HFF-Myc (cell line): ENCODE measurements around the gene ZC3H4.
A peak's percentile ranks its signal among the peaks of the same experiment; 100 is the strongest.

Experiments used
- DNase-seq: peaks from one replicate; pipeline ENCODE4 v3.0.0-alpha.2; 2011; ENCODE audit warnings: low read depth; ENCODE audit errors: extremely low read depth
- H3K4me3 ChIP-seq: replicated peaks from 2 replicates; pipeline ENCODE4 v1.5.1; 2011; ENCODE audit warnings: low read depth, mild to moderate bottlenecking, control low read depth, low read length
- CTCF ChIP-seq: IDR thresholded peaks from 2 replicates; pipeline ENCODE4 v1.5.1; 2012; ENCODE audit warnings: mild to moderate bottlenecking, low read depth, low read length, control low read depth; ENCODE audit errors: missing control alignments

ZC3H4 gene

GRCh38 chr19:47134545-47134944 lies 21.0 kb upstream of the ZC3H4 start:
- DNase-seq = no peak
- no peak overlapping the region for H3K4me3 ChIP-seq
- TF ChIP-seq CTCF = no peak

- no peak for DNase-seq
- TF ChIP-seq CTCF = no peak
- peak overlapping the region; percentile 94 for H3K4me3 ChIP-seq
Measured at GRCh38 chr19:47133021-47133471, 19.5 kb upstream of the ZC3H4 start.

GRCh38 chr19:47132194-47132852 lies 18.7 kb upstream of the ZC3H4 start:
- TF ChIP-seq CTCF = no peak
- peak overlapping the region; percentile 94 for H3K4me3 ChIP-seq
- no peak for DNase-seq

- TF ChIP-seq CTCF = peak; percentile 52
- H3K4me3 ChIP-seq = peak within 1 kb of the TSS; percentile 94
- DNase-seq = peak; percentile 98
Measured at GRCh38 chr19:47130589-47131227, 17.1 kb upstream of the ZC3H4 start, which contains the start of gene SAE1. TSS of gene SAE1 (plus strand) at chr19:47130835. CDS start at chr19:47130931, 96 bp downstream.

- no peak for TF ChIP-seq CTCF
- H3K4me3 ChIP-seq = no peak overlapping the region; the same call in 1 of the 2 replicates
Measured at GRCh38 chr19:47130120-47130588, 16.6 kb upstream of the ZC3H4 start.

GRCh38 chr19:47129579-47129978 lies 16.0 kb upstream of the ZC3H4 start:
- H3K4me3 ChIP-seq = no peak overlapping the region

More at GRCh38 chr19:47130120-47130588, 16.6 kb upstream of the ZC3H4 start:
- DNase-seq = no peak

More at GRCh38 chr19:47129579-47129978, 16.0 kb upstream of the ZC3H4 start:
- TF ChIP-seq CTCF = no peak
- no peak for DNase-seq
